GM23338 (cell line): ENCODE data around the gene RBM23. TPM values are rescaled to one million over a fixed set of nuclear protein-coding genes. Genes with fewer than 3 reads are reported as not detected.

Source experiments
- ATAC-seq: fragments of 200-7000 bp; cut with Tn5 transposase; 3 replicates; pipeline ENCODE4 v1.9.1; 2020
- DNase-seq: peaks from one replicate; pipeline ENCODE4 v3.0.0-alpha.2; 2015; ENCODE audit warnings: low spot score
- H2AFZ ChIP-seq: fragments of 200-600 bp; sonication (generic); 2 replicates; pipeline ENCODE4 v1.8.0; 2016; ENCODE audit warnings: antibody characterized with exemption, mild to moderate bottlenecking, moderate library complexity
- H3F3A ChIP-seq: fragments of 200-600 bp; sonication (generic); replicated peaks from 2 replicates; pipeline ENCODE4 v1.8.0; 2017; ENCODE audit warnings: antibody characterized with exemption, mixed run types, low read depth
- H3K27ac ChIP-seq: fragments of 200-600 bp; sonication (generic); 2 replicates; pipeline ENCODE4 v1.6.1; 2016; ENCODE audit warnings: low read depth
- H3K27me3 ChIP-seq: fragments of 200-600 bp; sonication (generic); 2 replicates; pipeline ENCODE4 v1.8.0; 2016; ENCODE audit warnings: mild to moderate bottlenecking, mixed run types, moderate library complexity; ENCODE audit not compliant: insufficient read depth
- H3K36me3 ChIP-seq: fragments of 200-600 bp; sonication (generic); 2 replicates; pipeline ENCODE4 v1.8.0; 2016; ENCODE audit warnings: mild to moderate bottlenecking; ENCODE audit not compliant: insufficient read depth
- H3K4me1 ChIP-seq: fragments of 200-600 bp; sonication (generic); 2 replicates; pipeline ENCODE4 v1.8.0; 2016; ENCODE audit warnings: mild to moderate bottlenecking, moderate library complexity; ENCODE audit not compliant: insufficient read depth
- H3K4me2 ChIP-seq: fragments of 200-600 bp; sonication (generic); 2 replicates; pipeline ENCODE4 v1.7.1; 2017; ENCODE audit warnings: mixed run types
- H3K4me3 ChIP-seq: fragments of 200-600 bp; sonication (generic); 2 replicates; pipeline ENCODE4 v1.6.1; 2016; ENCODE audit warnings: mixed run types
- H3K79me2 ChIP-seq: fragments of 200-600 bp; sonication (generic); replicated peaks from 2 replicates; pipeline ENCODE4 v1.8.0; 2017; ENCODE audit warnings: mild to moderate bottlenecking; ENCODE audit not compliant: insufficient read depth
- H3K9me2 ChIP-seq: fragments of 200-600 bp; sonication (generic); 2 replicates; pipeline ENCODE4 v1.8.0; 2017; ENCODE audit not compliant: insufficient read depth
- H4K20me1 ChIP-seq: fragments of 200-600 bp; sonication (generic); replicated peaks from 2 replicates; pipeline ENCODE4 v1.8.0; 2017; ENCODE audit warnings: mild to moderate bottlenecking; ENCODE audit not compliant: insufficient read depth
- H3K27ac Mint-ChIP-seq: 2 replicates; pipeline ENCODE4 v1.8.0; 2020; ENCODE audit warnings: inconsistent platforms, mild to moderate bottlenecking, moderate library complexity, mixed read lengths
- H3K27me3 Mint-ChIP-seq: 3 replicates; pipeline ENCODE4 v1.8.0; 2022; ENCODE audit warnings: low read depth, mild to moderate bottlenecking, moderate library complexity, mixed read lengths, inconsistent platforms; ENCODE audit not compliant: insufficient read depth, poor library complexity
- H3K36me3 Mint-ChIP-seq: 3 replicates; pipeline ENCODE4 v1.8.0; 2021; ENCODE audit warnings: low read depth, mild to moderate bottlenecking, inconsistent platforms, moderate library complexity, mixed read lengths
- H3K4me1 Mint-ChIP-seq: 3 replicates; pipeline ENCODE4 v1.8.0; 2020; ENCODE audit warnings: mild to moderate bottlenecking, inconsistent platforms, mixed read lengths
- H3K4me3 Mint-ChIP-seq: 3 replicates; pipeline ENCODE4 v1.8.0; 2021; ENCODE audit warnings: moderate library complexity, mild to moderate bottlenecking, inconsistent platforms, mixed read lengths
- H3K9me3 Mint-ChIP-seq: 3 replicates; pipeline ENCODE4 v1.8.0; 2020; ENCODE audit warnings: moderate library complexity, mild to moderate bottlenecking, inconsistent platforms, mixed read lengths
- CREB1 ChIP-seq: fragments of 250-450 bp; sonication (Bioruptor Pico); IDR thresholded peaks from 2 replicates; pipeline ENCODE4 v1.5.0; 2020; ENCODE audit warnings: low read depth, mild to moderate bottlenecking, moderate library complexity
- CTCF ChIP-seq, 2 experiments: fragments of 200-600 bp in 1 of 2; sonication (generic) in 1 of 2; conservative IDR thresholded peaks; 2 replicates each; pipeline versions ENCODE4 v1.5.1 to v1.6.1; 2016 to 2017; ENCODE audit warnings: antibody characterized with exemption in 2 of 2, low read depth in 2 of 2, mild to moderate bottlenecking in 2 of 2, moderate library complexity in 1 of 2
- ETS1 ChIP-seq: IDR thresholded peaks from 2 replicates; pipeline ENCODE4 v1.6.1; 2016; ENCODE audit warnings: antibody characterized with exemption
- EZH2 ChIP-seq: fragments of 200-600 bp; sonication (generic); IDR thresholded peaks from one replicate; pipeline ENCODE4 v1.8.0; 2017; ENCODE audit warnings: antibody characterized with exemption, mild to moderate bottlenecking, low read depth; ENCODE audit not compliant: unreplicated experiment
- EZH2phosphoT487 ChIP-seq: fragments of 200-600 bp; sonication (generic); IDR thresholded peaks from one replicate; pipeline ENCODE4 v1.8.1; 2018; ENCODE audit warnings: antibody characterized with exemption; ENCODE audit not compliant: unreplicated experiment
- JUNB ChIP-seq: IDR thresholded peaks from one replicate; pipeline ENCODE4 v1.6.1; 2016; ENCODE audit warnings: antibody characterized with exemption; ENCODE audit not compliant: unreplicated experiment
- NANOG ChIP-seq: IDR thresholded peaks from 2 replicates; pipeline ENCODE4 v1.6.1; 2016; ENCODE audit warnings: antibody characterized with exemption, borderline replicate concordance
- POLR2AphosphoS5 ChIP-seq: IDR thresholded peaks from 2 replicates; pipeline ENCODE4 v1.6.1; 2016; ENCODE audit warnings: antibody characterized with exemption, low read depth
- REST ChIP-seq: IDR thresholded peaks from one replicate; pipeline ENCODE4 v1.6.1; 2018; ENCODE audit warnings: antibody characterized with exemption; ENCODE audit not compliant: unreplicated experiment
- STAT1 ChIP-seq: IDR thresholded peaks from one replicate; pipeline ENCODE4 v1.6.1; 2016; ENCODE audit warnings: antibody characterized with exemption; ENCODE audit not compliant: unreplicated experiment
- ZNF114 ChIP-seq: fragments of 250-450 bp; sonication (Bioruptor Pico); IDR thresholded peaks from 2 replicates; pipeline ENCODE4 v1.5.0; 2020; ENCODE audit warnings: mild to moderate bottlenecking, moderate library complexity
- ZNF331 ChIP-seq: fragments of 250-450 bp; sonication (Bioruptor Pico); IDR thresholded peaks from 2 replicates; pipeline ENCODE4 v1.5.0; 2020; ENCODE audit warnings: low read depth, mild to moderate bottlenecking, moderate library complexity
- ZNF462 ChIP-seq: fragments of 250-450 bp; sonication (Bioruptor Pico); IDR thresholded peaks from 2 replicates; pipeline ENCODE4 v1.5.0; 2020; ENCODE audit warnings: mild to moderate bottlenecking, moderate library complexity
- polyA plus RNA-seq: library from polyadenylated mRNA; unstranded; fragments of >200 nt; fragmentation: Nextera tagmentation; extraction: Ambion mirVana; gene quantifications from 2 replicates; pipeline ENCODE4 v1.2.1, GENCODE V29; 2016
- total RNA-seq: library from RNA; depleted of rRNA; stranded (reverse); fragments of >200 nt; shearing (Covaris generic); gene quantifications from 2 replicates; pipeline ENCODE4 v1.2.3, GENCODE V29; 2014

RBM23 gene
- total and polyA plus RNA-seq, 2 experiments from 2014 or later, result 14.4 to 52.8 TPM

GRCh38 chr14:22882064-22882463, 36.9 kb downstream of the RBM23 start:
- Histone ChIP-seq H3K27me3 (peaks cover 17% of the 10 kb centered on the region), H3K4me3 (peak overlapping the region; percentile 47; the same call in 1 of the 2 replicates), H2AFZ (peak overlapping the region; percentile 33; the same call in 1 of the 2 replicates), H3K79me2 (no peaks in the 10 kb centered on the region), H3K36me3 (no peaks in the 10 kb centered on the region), H3K9me2 (no peaks in the 10 kb centered on the region), H3F3A (peaks cover 8% of the 10 kb centered on the region; the same call in 1 of the 2 replicates), H3K27ac (no peak overlapping the region), H4K20me1 (no peaks in the 10 kb centered on the region), H3K4me1 (peaks cover 28% of the 10 kb centered on the region), H3K4me2 (peak overlapping the region; percentile 85)
- Mint-ChIP-seq H3K9me3 (no peaks in the 10 kb centered on the region; the same call in 2 of the 3 replicates), H3K27me3 (peaks cover 31% of the 10 kb centered on the region), H3K4me1 (peaks cover 37% of the 10 kb centered on the region), H3K4me3 (peak overlapping the region; percentile 1; the same call in 1 of the 3 replicates), H3K27ac (no peak overlapping the region), H3K36me3 (peaks cover 16% of the 10 kb centered on the region; the same call in 2 of the 3 replicates)
- ATAC-seq (no peak), DNase-seq (no peak)
- TF ChIP-seq ETS1, result no peak
- no peak for TF ChIP-seq NANOG
- TF ChIP-seq ZNF462 (CRISPR knock-in tag), result no peak
- TF ChIP-seq ZNF114 (CRISPR knock-in tag), result no peak
- TF ChIP-seq EZH2phosphoT487, result no peak
- no peak for TF ChIP-seq CTCF (conservative IDR thresholded peaks at IDR 0.05; ENCODE audit: low read depth in 2 of 2)
- TF ChIP-seq CREB1 (CRISPR knock-in tag), result no peak
- no peak for TF ChIP-seq ZNF331 (CRISPR knock-in tag)
- TF ChIP-seq EZH2, result no peak
- no peak for TF ChIP-seq STAT1
- no peak for TF ChIP-seq JUNB
- TF ChIP-seq POLR2AphosphoS5, result no peak
- TF ChIP-seq REST, result no peak
